Adrenal gland (tissue), 5 donors: Measurements from ENCODE around the gene TSPAN9.

Experiments
- POLR2A ChIP-seq, 2 donors: fragments of 450-650 bp; IDR thresholded peaks; one replicate each; pipeline ENCODE4 v1.6.1; 2017; ENCODE audit warnings: antibody characterized with exemption in 2 of 2, mild to moderate bottlenecking in 2 of 2, moderate library complexity in 1 of 2
- TF ChIP-seq, protein P1 (sequence below), 6 experiments: fragments of 450-650 bp in 4 of 6; fragments of 200-600 bp in 2 of 6; sonication (generic) in 1 of 6; IDR thresholded peaks; 1 replicate in 5 of 6; 2 replicates in 1 of 6; pipeline versions ENCODE4 v1.5.1 to v1.8.0; 2016 to 2021; ENCODE audit warnings: antibody characterized with exemption in 6 of 6, mild to moderate bottlenecking in 2 of 6, moderate library complexity in 1 of 6
- donor health status: DM: no; HTN: no; CAD: no.

DNA sequence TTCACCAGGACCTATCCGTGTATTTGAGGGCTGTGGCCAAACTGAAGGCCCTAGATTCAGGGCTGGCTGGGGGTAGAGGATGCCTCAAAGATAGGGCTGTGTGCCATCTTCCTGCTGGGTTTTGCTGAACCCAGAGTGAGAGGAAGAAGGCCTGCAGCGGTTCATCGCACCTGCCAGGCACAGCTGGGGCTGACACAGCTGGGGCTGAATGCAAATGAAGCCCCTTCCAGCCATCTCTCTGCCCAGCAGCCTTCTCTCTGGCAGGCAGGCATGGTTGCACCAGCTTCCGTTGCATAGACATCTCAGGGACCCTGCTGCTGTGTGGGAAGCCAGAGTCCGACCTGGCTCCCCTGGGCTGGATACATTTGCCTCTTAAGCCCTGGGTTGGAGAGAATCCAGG lies 152.4 kb downstream of the TSPAN9 start:
- TF ChIP-seq, protein P1, sequence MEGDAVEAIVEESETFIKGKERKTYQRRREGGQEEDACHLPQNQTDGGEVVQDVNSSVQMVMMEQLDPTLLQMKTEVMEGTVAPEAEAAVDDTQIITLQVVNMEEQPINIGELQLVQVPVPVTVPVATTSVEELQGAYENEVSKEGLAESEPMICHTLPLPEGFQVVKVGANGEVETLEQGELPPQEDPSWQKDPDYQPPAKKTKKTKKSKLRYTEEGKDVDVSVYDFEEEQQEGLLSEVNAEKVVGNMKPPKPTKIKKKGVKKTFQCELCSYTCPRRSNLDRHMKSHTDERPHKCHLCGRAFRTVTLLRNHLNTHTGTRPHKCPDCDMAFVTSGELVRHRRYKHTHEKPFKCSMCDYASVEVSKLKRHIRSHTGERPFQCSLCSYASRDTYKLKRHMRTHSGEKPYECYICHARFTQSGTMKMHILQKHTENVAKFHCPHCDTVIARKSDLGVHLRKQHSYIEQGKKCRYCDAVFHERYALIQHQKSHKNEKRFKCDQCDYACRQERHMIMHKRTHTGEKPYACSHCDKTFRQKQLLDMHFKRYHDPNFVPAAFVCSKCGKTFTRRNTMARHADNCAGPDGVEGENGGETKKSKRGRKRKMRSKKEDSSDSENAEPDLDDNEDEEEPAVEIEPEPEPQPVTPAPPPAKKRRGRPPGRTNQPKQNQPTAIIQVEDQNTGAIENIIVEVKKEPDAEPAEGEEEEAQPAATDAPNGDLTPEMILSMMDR (IDR thresholded peaks at IDR 0.05), result no peak
- no peak for TF ChIP-seq POLR2A (IDR thresholded peaks at IDR 0.05)
